Measurements from ENCODE around the gene PHC1.
"Not testable (repeated sequence)": the region's sequence is repeated elsewhere in the genome, so short reads cannot be mapped to it uniquely, and the experiment has no call there.

DNA sequence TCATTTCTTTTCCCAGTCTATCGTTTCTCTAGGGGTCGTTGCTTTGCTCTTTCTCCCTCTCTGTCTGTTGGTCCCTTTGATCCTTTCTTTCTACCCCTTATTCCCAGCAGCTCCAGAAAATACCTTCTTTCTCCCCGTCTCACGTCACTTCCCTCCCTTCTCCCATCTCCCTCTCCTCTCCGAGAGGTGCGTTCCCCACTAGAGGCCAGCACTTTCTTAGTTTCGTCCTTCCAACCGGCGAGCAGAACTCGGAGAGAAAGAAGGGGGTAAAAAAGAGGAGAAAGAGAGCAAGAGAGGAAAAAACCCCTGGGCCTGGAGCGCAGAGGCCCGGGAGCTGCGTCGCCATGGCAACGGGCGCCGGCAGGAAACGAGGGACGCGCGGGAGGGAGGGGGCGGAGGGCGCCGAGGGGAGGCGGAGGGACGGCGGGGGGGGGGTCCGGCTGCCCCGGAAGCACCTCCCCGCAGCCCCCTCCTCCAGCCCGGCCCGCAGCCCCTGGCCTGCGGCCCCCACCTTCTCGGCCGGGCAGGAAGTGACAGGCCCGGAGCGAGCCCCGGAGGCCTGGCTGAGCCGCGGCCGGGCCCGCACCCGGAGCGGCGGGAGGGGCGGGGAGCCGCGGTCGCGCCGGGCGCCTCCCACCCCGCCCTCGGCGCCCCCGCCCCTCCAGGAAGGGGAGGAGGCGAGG is at the start of gene PHC1:
- peak in 3 of 4 donors; percentile 28 to 58 (median 39) for TF ChIP-seq POLR2AphosphoS5 (IDR thresholded peaks at IDR 0.05)
- TF ChIP-seq, protein P1, sequence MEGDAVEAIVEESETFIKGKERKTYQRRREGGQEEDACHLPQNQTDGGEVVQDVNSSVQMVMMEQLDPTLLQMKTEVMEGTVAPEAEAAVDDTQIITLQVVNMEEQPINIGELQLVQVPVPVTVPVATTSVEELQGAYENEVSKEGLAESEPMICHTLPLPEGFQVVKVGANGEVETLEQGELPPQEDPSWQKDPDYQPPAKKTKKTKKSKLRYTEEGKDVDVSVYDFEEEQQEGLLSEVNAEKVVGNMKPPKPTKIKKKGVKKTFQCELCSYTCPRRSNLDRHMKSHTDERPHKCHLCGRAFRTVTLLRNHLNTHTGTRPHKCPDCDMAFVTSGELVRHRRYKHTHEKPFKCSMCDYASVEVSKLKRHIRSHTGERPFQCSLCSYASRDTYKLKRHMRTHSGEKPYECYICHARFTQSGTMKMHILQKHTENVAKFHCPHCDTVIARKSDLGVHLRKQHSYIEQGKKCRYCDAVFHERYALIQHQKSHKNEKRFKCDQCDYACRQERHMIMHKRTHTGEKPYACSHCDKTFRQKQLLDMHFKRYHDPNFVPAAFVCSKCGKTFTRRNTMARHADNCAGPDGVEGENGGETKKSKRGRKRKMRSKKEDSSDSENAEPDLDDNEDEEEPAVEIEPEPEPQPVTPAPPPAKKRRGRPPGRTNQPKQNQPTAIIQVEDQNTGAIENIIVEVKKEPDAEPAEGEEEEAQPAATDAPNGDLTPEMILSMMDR (IDR thresholded peaks at IDR 0.05): peak; percentile 29 to 52 (median 38)
- not testable (repeated sequence) for TF ChIP-seq POLR2A, EP300 (IDR thresholded peaks at IDR 0.05)

Data from sigmoid colon (tissue), 4 donors.